Breast epithelium (tissue), 3 donors: ENCODE data around the gene NIPAL3.

ENCODE experiments used
- CTCF ChIP-seq, 3 donors: fragments of 450-650 bp; IDR thresholded peaks; one replicate each; pipeline ENCODE4 v1.5.1; 2016 to 2017; ENCODE audit warnings: antibody characterized with exemption in 3 of 3, mild to moderate bottlenecking in 3 of 3, moderate library complexity in 3 of 3
- POLR2AphosphoS5 ChIP-seq, 3 donors: sonication (generic); formaldehyde crosslinking; IDR thresholded peaks; one replicate each; pipeline ENCODE4 v1.6.1; 2017; ENCODE audit warnings: antibody characterized with exemption in 3 of 3

GRCh38 chr1:24389231-24389678 is 26.3 kb upstream of the NIPAL3 start:
- no peak for TF ChIP-seq POLR2AphosphoS5 (IDR thresholded peaks at IDR 0.05)
- no peak for TF ChIP-seq CTCF (IDR thresholded peaks at IDR 0.05)
